H1 (cell line): ENCODE data around the gene CTNNA3. TPM values are rescaled to one million over a fixed set of nuclear protein-coding genes. Genes with fewer than 3 reads are reported as not detected.

Experiments used
- BACH1 ChIP-seq: IDR thresholded peaks from 2 replicates; pipeline ENCODE4 v1.6.1; 2012; ENCODE audit warnings: low read length, improper control_type of control experiment
- MAFK ChIP-seq: IDR thresholded peaks from 2 replicates; pipeline ENCODE4 v1.6.1; 2012; ENCODE audit warnings: low read depth, mild to moderate bottlenecking, improper control_type of control experiment, low read length
- RBBP5 ChIP-seq: IDR thresholded peaks from 2 replicates; pipeline ENCODE4 v1.7.1; 2012; ENCODE audit warnings: low read depth, mild to moderate bottlenecking, inconsistent platforms, low read length, moderate library complexity, borderline replicate concordance
- TAF1 ChIP-seq: IDR thresholded peaks from 2 replicates; pipeline ENCODE4 v1.6.1; 2011; ENCODE audit warnings: mild to moderate bottlenecking, low read depth, low read length
- ZNF274 ChIP-seq: IDR thresholded peaks from 2 replicates; pipeline ENCODE4 v1.7.0; 2012; ENCODE audit warnings: low read length, borderline replicate concordance; ENCODE audit errors: extremely low read depth
- polyA plus RNA-seq, 7 experiments: library from polyadenylated mRNA; depleted of rRNA in 3 of 7; stranded (reverse) in 5 of 7; unstranded in 2 of 7; fragments of >200 nt in 5 of 7; fragments of 200-250 nt in 2 of 7; gene quantifications; 1 replicate in 5 of 7; 2 replicates in 1 of 7; 4 replicates in 1 of 7; pipeline versions ENCODE4 v1.2.1 to v1.2.3, GENCODE V29; 2011 to 2013; ENCODE audit warnings: missing spikeins in 2 of 7, mixed read lengths in 2 of 7
- total RNA-seq: library from RNA; stranded (reverse); fragmentation: NEBNext Ultra II Directional; extraction: Animal tissue kit (Norgen Biotek cat#: 25700); gene quantifications from 2 replicates; pipeline ENCODE4 v1.2.1, GENCODE V29; 2021

The CTNNA3 gene
- total and polyA plus RNA-seq, 2 of the 8 experiments (the other 6 are each of a cell fraction or from before 2014, with no cell fraction given) = 1.3 to 1.5 TPM

DNA sequence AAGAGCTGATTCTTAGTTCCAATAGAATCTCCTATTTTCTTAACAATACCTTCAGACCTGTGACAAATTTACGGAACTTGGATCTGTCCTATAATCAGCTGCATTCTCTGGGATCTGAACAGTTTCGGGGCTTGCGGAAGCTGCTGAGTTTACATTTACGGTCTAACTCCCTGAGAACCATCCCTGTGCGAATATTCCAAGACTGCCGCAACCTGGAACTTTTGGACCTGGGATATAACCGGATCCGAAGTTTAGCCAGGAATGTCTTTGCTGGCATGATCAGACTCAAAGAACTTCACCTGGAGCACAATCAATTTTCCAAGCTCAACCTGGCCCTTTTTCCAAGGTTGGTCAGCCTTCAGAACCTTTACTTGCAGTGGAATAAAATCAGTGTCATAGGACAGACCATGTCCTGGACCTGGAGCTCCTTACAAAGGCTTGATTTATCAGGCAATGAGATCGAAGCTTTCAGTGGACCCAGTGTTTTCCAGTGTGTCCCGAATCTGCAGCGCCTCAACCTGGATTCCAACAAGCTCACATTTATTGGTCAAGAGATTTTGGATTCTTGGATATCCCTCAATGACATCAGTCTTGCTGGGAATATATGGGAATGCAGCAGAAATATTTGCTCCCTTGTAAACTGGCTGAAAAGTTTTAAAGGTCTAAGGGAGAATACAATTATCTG is 768.6 kb downstream of the CTNNA3 start (continued):
- TF ChIP-seq RBBP5 (no peak), MAFK (no peak), BACH1 (no peak), TAF1 (no peak), ZNF274 (no peak)
